ENCODE results near the gene SPTBN4.

DNA sequence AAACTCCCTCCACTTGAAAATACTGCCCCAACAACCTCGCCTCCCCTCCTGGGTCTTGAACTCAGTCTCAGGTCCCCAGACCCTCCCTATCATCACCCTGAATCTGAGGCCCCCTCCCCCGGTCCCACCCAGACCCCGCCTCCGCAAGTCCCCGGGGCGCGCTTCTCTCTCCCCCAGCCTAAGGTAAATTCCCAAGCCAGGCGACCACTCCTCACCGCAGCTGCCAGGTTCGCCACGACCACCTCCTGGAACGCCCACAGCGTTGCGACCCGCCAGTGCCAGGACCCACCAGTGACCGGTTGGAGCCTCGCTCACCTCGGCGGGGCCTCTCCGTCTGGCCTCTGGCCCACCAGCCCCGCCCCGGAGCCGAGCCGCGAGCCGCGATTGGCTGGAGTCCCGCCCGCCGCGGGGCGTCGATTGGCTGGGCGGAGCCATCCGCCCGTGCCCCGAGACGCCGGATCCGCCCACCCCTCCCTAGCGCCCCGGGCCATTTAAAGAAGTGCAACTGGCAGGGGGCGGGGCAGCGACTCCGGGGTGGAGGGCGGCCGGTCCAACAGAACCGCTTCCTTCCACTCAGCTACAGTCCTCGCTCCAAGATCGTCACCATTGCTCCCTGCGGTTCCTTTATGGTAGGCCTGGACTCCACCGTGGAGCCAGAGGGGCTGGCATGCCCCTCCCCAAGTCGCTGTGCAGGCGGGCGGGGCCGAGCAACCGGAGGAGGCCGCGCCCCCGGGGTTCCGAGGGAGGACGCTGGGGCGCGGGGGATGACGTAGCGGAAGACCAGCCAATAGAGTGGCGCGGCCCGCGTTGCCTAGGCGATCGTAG is 22.6 kb upstream of the SPTBN4 start, which contains the start of gene SERTAD3:
- TF ChIP-seq POLR2A (IDR thresholded peaks at IDR 0.05) (peak; percentile 98), EP300 (IDR thresholded peaks at IDR 0.05) (peak; percentile 81)
- TF ChIP-seq, protein P1, sequence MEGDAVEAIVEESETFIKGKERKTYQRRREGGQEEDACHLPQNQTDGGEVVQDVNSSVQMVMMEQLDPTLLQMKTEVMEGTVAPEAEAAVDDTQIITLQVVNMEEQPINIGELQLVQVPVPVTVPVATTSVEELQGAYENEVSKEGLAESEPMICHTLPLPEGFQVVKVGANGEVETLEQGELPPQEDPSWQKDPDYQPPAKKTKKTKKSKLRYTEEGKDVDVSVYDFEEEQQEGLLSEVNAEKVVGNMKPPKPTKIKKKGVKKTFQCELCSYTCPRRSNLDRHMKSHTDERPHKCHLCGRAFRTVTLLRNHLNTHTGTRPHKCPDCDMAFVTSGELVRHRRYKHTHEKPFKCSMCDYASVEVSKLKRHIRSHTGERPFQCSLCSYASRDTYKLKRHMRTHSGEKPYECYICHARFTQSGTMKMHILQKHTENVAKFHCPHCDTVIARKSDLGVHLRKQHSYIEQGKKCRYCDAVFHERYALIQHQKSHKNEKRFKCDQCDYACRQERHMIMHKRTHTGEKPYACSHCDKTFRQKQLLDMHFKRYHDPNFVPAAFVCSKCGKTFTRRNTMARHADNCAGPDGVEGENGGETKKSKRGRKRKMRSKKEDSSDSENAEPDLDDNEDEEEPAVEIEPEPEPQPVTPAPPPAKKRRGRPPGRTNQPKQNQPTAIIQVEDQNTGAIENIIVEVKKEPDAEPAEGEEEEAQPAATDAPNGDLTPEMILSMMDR (IDR thresholded peaks at IDR 0.05), result no peak

Measured in ovary (tissue), 3 donors.